ENCODE measurements around the gene VWA3A. TPM values are rescaled to one million over a fixed set of nuclear protein-coding genes. Genes with fewer than 3 reads are reported as not detected.
"Not testable (repeated sequence)": the region's sequence is repeated elsewhere in the genome, so short reads cannot be mapped to it uniquely, and the experiment has no call there.

VWA3A gene
- total and polyA plus RNA-seq, 2 of the 4 experiments (the other 2 are of a cell fraction) = not detected

DNA sequence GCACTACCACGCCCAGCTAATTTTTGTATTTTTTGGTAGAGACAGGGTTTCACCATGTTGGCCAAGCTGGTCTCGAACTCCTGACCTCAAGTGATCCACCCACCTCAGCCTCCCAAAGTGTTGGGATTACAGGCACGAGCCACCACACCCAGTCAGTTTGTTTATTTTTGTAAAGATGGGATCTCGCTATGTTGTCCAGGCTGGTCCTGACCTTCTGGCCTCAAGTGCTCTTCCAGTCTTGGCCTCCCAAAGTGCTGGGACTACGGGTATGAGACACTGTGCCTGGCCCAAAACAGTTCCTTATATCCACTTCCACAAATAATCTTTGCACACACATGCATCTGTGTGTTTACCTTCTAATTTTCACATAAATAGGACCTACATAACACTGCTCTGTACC, 19.3 kb downstream of the VWA3A start:
- H3K4me2 ChIP-seq (ENCODE audit: low read depth, low read length); H3K79me1 ChIP-seq (ENCODE audit: low read depth in 1 of 2, low read length in 2 of 2); H4K20me1 ChIP-seq (ENCODE audit: insufficient read depth, low read length); H3K4me3 ChIP-seq (ENCODE audit: insufficient read depth, low read depth, low read length); H3K9me3 ChIP-seq (ENCODE audit: control insufficient read depth, insufficient read depth, low read length); H3K9me1 ChIP-seq (ENCODE audit: insufficient read depth, low read length); H3K36me3 ChIP-seq (ENCODE audit: control insufficient read depth, insufficient read depth, low read length); H2BK5ac ChIP-seq (ENCODE audit: low read depth, low read length, poor library complexity, severe bottlenecking); H3K27ac ChIP-seq (ENCODE audit: insufficient read depth, low read length); in situ Hi-C loops (cut with MboI; ENCODE audit: low sequenced_read_pairs); H3K23ac ChIP-seq (ENCODE audit: low read depth, low read length); H2BK20ac ChIP-seq (ENCODE audit: low read depth, low read length); H3K56ac ChIP-seq (ENCODE audit: extremely low read depth, insufficient read depth, low read length); POLR2A ChIA-PET (ENCODE audit: unreplicated experiment); H3K4ac ChIP-seq (ENCODE audit: low read depth, low read length); DNase-seq; dilution Hi-C loops (cut with HindIII; ENCODE audit: low sequenced_read_pairs, unreplicated experiment); intact Hi-C loops (cut with micrococcal nuclease); H2BK120ac ChIP-seq (ENCODE audit: low read depth, low read length); H2AFZ ChIP-seq (replicated peaks; ENCODE audit: low read length, poor library complexity); H3K14ac ChIP-seq (replicated peaks; ENCODE audit: low read depth, low read length); H2AK5ac ChIP-seq (ENCODE audit: low read depth, low read length); ATAC-seq (ENCODE audit: low read depth); H3K4me1 ChIP-seq (ENCODE audit: control insufficient read depth, insufficient read depth, low read length); H2BK15ac ChIP-seq (ENCODE audit: low read depth, low read length); H2AK9ac ChIP-seq (replicated peaks; ENCODE audit: low read depth, low read length, poor library complexity); H3K9ac ChIP-seq (ENCODE audit: low read depth, low read length); BruUV-seq (replicated peaks); H4K91ac ChIP-seq (ENCODE audit: insufficient read depth, low read depth, low read length); H3K18ac ChIP-seq (ENCODE audit: low read depth, low read length); H4K5ac ChIP-seq (ENCODE audit: low read depth, low read length); H4K8ac ChIP-seq (ENCODE audit: low read depth in 2 of 2, low read length in 2 of 2): not testable (repeated sequence)
- WGBS, 2 experiments (ENCODE audit: extremely low coverage in 2 of 2, insufficient read length in 1 of 2) = 43% methylated on average over 1 of the region's 5 CpGs; no CpG with 5 or more reads in 1 of the 2 experiments
- peaks cover 30% of the 10 kb centered on the region for H3K27me3 ChIP-seq (ENCODE audit: control insufficient read depth, insufficient read depth, low read length)
- CTCF ChIA-PET = interaction anchor here (0.9 kb wide), 1 partner anchor 13 kb away, joined by 3 read pairs; no protein-coding TSS in a partner anchor

All from IMR-90 (cell line).